Astrocyte (in vitro differentiated cells and primary cell): ENCODE results near the gene ZSCAN12. TPM values are rescaled to one million over a fixed set of nuclear protein-coding genes. Genes with fewer than 3 reads are reported as not detected.
"Not testable (repeated sequence)": the region's sequence is repeated elsewhere in the genome, so short reads cannot be mapped to it uniquely, and the experiment has no call there.

Experiments
- DNase-seq: peaks from one replicate; pipeline ENCODE4 v3.0.0-alpha.2; 2010; ENCODE audit warnings: low read depth
- FAIRE-seq: peaks from 2 replicates; lab custom pipeline; 2011; peaks lifted over from hg19 to GRCh38; lab: Jason Lieb, UNC
- H2AFZ ChIP-seq: 2 replicates; pipeline ENCODE4 v1.6.0; 2012; ENCODE audit warnings: low read depth, low read length, inconsistent platforms
- H3K27ac ChIP-seq: 2 replicates; pipeline ENCODE4 v1.5.1; 2011; ENCODE audit warnings: low read depth, low read length, inconsistent platforms
- H3K27me3 ChIP-seq: 2 replicates; pipeline ENCODE4 v1.6.0; 2011; ENCODE audit warnings: low read length, inconsistent platforms; ENCODE audit not compliant: insufficient read depth
- H3K36me3 ChIP-seq: 2 replicates; pipeline ENCODE4 v1.5.1; 2011; ENCODE audit warnings: low read length, inconsistent platforms; ENCODE audit not compliant: insufficient read depth
- H3K4me1 ChIP-seq: 2 replicates; pipeline ENCODE4 v1.5.1; 2011; ENCODE audit warnings: low read length, inconsistent platforms; ENCODE audit not compliant: insufficient read depth
- H3K4me2 ChIP-seq: 2 replicates; pipeline ENCODE4 v1.6.0; 2012; ENCODE audit warnings: low read length, inconsistent platforms
- H3K4me3 ChIP-seq: 2 replicates; pipeline ENCODE4 v1.5.1; 2011; ENCODE audit warnings: low read depth, mild to moderate bottlenecking, low read length, inconsistent platforms; ENCODE audit not compliant: insufficient read depth
- H3K79me2 ChIP-seq: 2 replicates; pipeline ENCODE4 v1.6.0; 2012; ENCODE audit warnings: mild to moderate bottlenecking, low read length, inconsistent platforms; ENCODE audit not compliant: insufficient read depth
- H3K9ac ChIP-seq: 2 replicates; pipeline ENCODE4 v1.6.0; 2012; ENCODE audit warnings: mild to moderate bottlenecking, low read length, inconsistent platforms
- H3K9me3 ChIP-seq: 2 replicates; pipeline ENCODE4 v1.5.1; 2012; ENCODE audit warnings: low read depth, mild to moderate bottlenecking, low read length, inconsistent platforms; ENCODE audit not compliant: insufficient read depth
- H4K20me1 ChIP-seq: 2 replicates; pipeline ENCODE4 v1.6.0; 2012; ENCODE audit warnings: low read length, inconsistent platforms; ENCODE audit not compliant: insufficient read depth
- H3K27ac Mint-ChIP-seq: one replicate; pipeline ENCODE4 v1.8.0; 2021; ENCODE audit warnings: mild to moderate bottlenecking, mixed read lengths; ENCODE audit not compliant: unreplicated experiment
- H3K27me3 Mint-ChIP-seq: one replicate; pipeline ENCODE4 v1.8.0; 2021; ENCODE audit warnings: low read depth, mixed read lengths; ENCODE audit not compliant: unreplicated experiment
- H3K36me3 Mint-ChIP-seq: one replicate; pipeline ENCODE4 v1.8.0; 2021; ENCODE audit warnings: low read depth, mixed read lengths; ENCODE audit not compliant: unreplicated experiment
- H3K4me1 Mint-ChIP-seq: one replicate; pipeline ENCODE4 v1.8.0; 2021; ENCODE audit warnings: low read depth, mixed read lengths; ENCODE audit not compliant: unreplicated experiment
- H3K4me3 Mint-ChIP-seq: one replicate; pipeline ENCODE4 v1.8.0; 2021; ENCODE audit warnings: mild to moderate bottlenecking, moderate library complexity, mixed read lengths; ENCODE audit not compliant: unreplicated experiment
- H3K9me3 Mint-ChIP-seq: one replicate; pipeline ENCODE4 v1.8.0; 2021; ENCODE audit warnings: mild to moderate bottlenecking, mixed read lengths; ENCODE audit not compliant: unreplicated experiment
- CTCF ChIP-seq: IDR thresholded peaks from 2 replicates; pipeline ENCODE4 v1.5.1; 2011; ENCODE audit warnings: low read depth, mild to moderate bottlenecking, inconsistent platforms, low read length, moderate library complexity; ENCODE audit not compliant: insufficient read depth
- EZH2 ChIP-seq: IDR thresholded peaks from 2 replicates; pipeline ENCODE4 v1.6.1; 2012; ENCODE audit warnings: mild to moderate bottlenecking, low read length, inconsistent platforms; ENCODE audit not compliant: insufficient read depth
- total RNA-seq: library from RNA; stranded (reverse); gene quantifications from 2 replicates; pipeline ENCODE4 v1.2.1, GENCODE V29; 2021

The ZSCAN12 gene
- total RNA-seq, 1 donor from 2014 or later: 6.3 TPM

GRCh38 chr6:28370440-28370839, 29.1 kb downstream of the ZSCAN12 start:
- Histone ChIP-seq H3K9ac (no peak overlapping the region), H3K4me3 (no peak overlapping the region), H3K79me2 (no peaks in the 10 kb centered on the region), H3K4me1 (no peaks in the 10 kb centered on the region), H3K4me2 (no peak overlapping the region), H3K36me3 (peaks cover 9% of the 10 kb centered on the region), H3K27me3 (no peaks in the 10 kb centered on the region), H4K20me1 (no peaks in the 10 kb centered on the region), H3K27ac (no peak overlapping the region), H3K9me3 (no peaks in the 10 kb centered on the region), H2AFZ (no peak overlapping the region)
- Mint-ChIP-seq H3K27me3 (no peaks in the 10 kb centered on the region), H3K9me3 (peaks cover 9% of the 10 kb centered on the region), H3K36me3 (peaks cover 24% of the 10 kb centered on the region), H3K27ac (no peak overlapping the region), H3K4me3 (no peak overlapping the region), H3K4me1 (no peaks in the 10 kb centered on the region)
- no peak for DNase-seq
- FAIRE-seq: no peak
- TF ChIP-seq EZH2: no peak
- TF ChIP-seq CTCF: no peak

GRCh38 chr6:28369463-28369862, 30.1 kb downstream of the ZSCAN12 start:
- H3K4me1 Mint-ChIP-seq: no peaks in the 10 kb centered on the region
- peaks cover 34% of the 10 kb centered on the region for H3K36me3 Mint-ChIP-seq
- H3K4me3 Mint-ChIP-seq: no peak overlapping the region
- Histone ChIP-seq H3K79me2 (no peaks in the 10 kb centered on the region), H3K4me2 (no peak overlapping the region), H3K9me3 (no peaks in the 10 kb centered on the region), H3K27ac (no peak overlapping the region), H3K27me3 (no peaks in the 10 kb centered on the region), H3K36me3 (peaks cover 13% of the 10 kb centered on the region), H2AFZ (no peak overlapping the region), H3K4me3 (no peak overlapping the region), H3K4me1 (no peaks in the 10 kb centered on the region), H4K20me1 (no peaks in the 10 kb centered on the region), H3K9ac (no peak overlapping the region)
- H3K27ac Mint-ChIP-seq: no peak overlapping the region
- DNase-seq (no peak), FAIRE-seq (no peak)
- peaks cover 18% of the 10 kb centered on the region for H3K9me3 Mint-ChIP-seq
- H3K27me3 Mint-ChIP-seq: no peaks in the 10 kb centered on the region
- TF ChIP-seq CTCF: no peak
- no peak for TF ChIP-seq EZH2

GRCh38 chr6:28368522-28368921, 31.0 kb downstream of the ZSCAN12 start:
- no peaks in the 10 kb centered on the region for H4K20me1 ChIP-seq
- no peak overlapping the region for H3K4me3 Mint-ChIP-seq
- peaks cover 18% of the 10 kb centered on the region for H3K9me3 Mint-ChIP-seq
- no peaks in the 10 kb centered on the region for H3K9me3 ChIP-seq
- H3K27ac Mint-ChIP-seq: no peak overlapping the region
- DNase-seq (no peak), FAIRE-seq (no peak)
- TF ChIP-seq EZH2 (no peak), CTCF (no peak)
- H3K27ac ChIP-seq: no peak overlapping the region
- no peaks in the 10 kb centered on the region for H3K4me1 ChIP-seq
- no peak overlapping the region for H3K4me2 ChIP-seq
- peaks cover 13% of the 10 kb centered on the region for H3K36me3 ChIP-seq
- no peaks in the 10 kb centered on the region for H3K79me2 ChIP-seq
- no peaks in the 10 kb centered on the region for H3K4me1 Mint-ChIP-seq
- no peaks in the 10 kb centered on the region for H3K27me3 ChIP-seq
- H3K27me3 Mint-ChIP-seq: no peaks in the 10 kb centered on the region
- H2AFZ ChIP-seq: no peak overlapping the region
- H3K4me3 ChIP-seq: no peak overlapping the region
- peaks cover 41% of the 10 kb centered on the region for H3K36me3 Mint-ChIP-seq
- no peak overlapping the region for H3K9ac ChIP-seq

- not testable (repeated sequence) for H3K79me2 ChIP-seq, H3K4me3 ChIP-seq, H3K9me3 ChIP-seq, H3K4me1 ChIP-seq, H3K27ac ChIP-seq, H3K4me3 Mint-ChIP-seq, H3K27ac Mint-ChIP-seq, H3K9ac ChIP-seq, H2AFZ ChIP-seq, H4K20me1 ChIP-seq, H3K27me3 Mint-ChIP-seq, H3K27me3 ChIP-seq, H3K4me1 Mint-ChIP-seq, DNase-seq, FAIRE-seq, H3K4me2 ChIP-seq
- peaks cover 49% of the 10 kb centered on the region for H3K36me3 Mint-ChIP-seq
- peaks cover 13% of the 10 kb centered on the region for H3K36me3 ChIP-seq
- H3K9me3 Mint-ChIP-seq: peaks cover 18% of the 10 kb centered on the region
Observed at GRCh38 chr6:28365590-28365989, 34.0 kb downstream of the ZSCAN12 start.
